Kidney (tissue), 14 donors: ENCODE data around the gene RASEF. TPM values are rescaled to one million over a fixed set of nuclear protein-coding genes. Genes with fewer than 3 reads are reported as not detected.

ENCODE experiments used
- DNase-seq, 5 donors: peaks; one replicate each; pipeline ENCODE4 v3.0.0-alpha.2; 2013 to 2020
- FAIRE-seq: peaks from 2 replicates; lab custom pipeline; 2012; peaks lifted over from hg19 to GRCh38; lab: Jason Lieb, UNC
- H3K27ac ChIP-seq, 2 donors: one replicate each; pipeline ENCODE4 v1.7.0; 2013; ENCODE audit warnings: low read depth in 2 of 2, low read length in 2 of 2, inconsistent platforms in 1 of 2
- H3K27me3 ChIP-seq: one replicate; pipeline ENCODE4 v1.7.1; 2013; ENCODE audit warnings: low read length, inconsistent platforms; ENCODE audit not compliant: control insufficient read depth, insufficient read depth
- H3K36me3 ChIP-seq, 3 donors: one replicate each; pipeline versions ENCODE4 v1.7.0 to v1.7.1; 2013; ENCODE audit warnings: low read length in 3 of 3, control low read depth in 1 of 3, inconsistent platforms in 1 of 3; ENCODE audit not compliant: insufficient read depth in 3 of 3, control insufficient read depth in 2 of 3
- H3K4me1 ChIP-seq, 3 donors: one replicate each; pipeline versions ENCODE4 v1.7.0 to v1.7.1; 2013; ENCODE audit warnings: low read length in 3 of 3, inconsistent platforms in 1 of 3, low read depth in 1 of 3; ENCODE audit not compliant: control insufficient read depth in 2 of 3, insufficient read depth in 2 of 3
- H3K4me3 ChIP-seq, 3 donors: one replicate each; pipeline versions ENCODE4 v1.7.0 to v1.8.1; 2013; ENCODE audit warnings: low read length in 3 of 3, control low read depth in 1 of 3, inconsistent platforms in 1 of 3
- H3K9ac ChIP-seq, 3 donors: one replicate each; pipeline versions ENCODE4 v1.7.0 to v1.7.1; 2013; ENCODE audit warnings: low read length in 3 of 3, control low read depth in 1 of 3, inconsistent platforms in 1 of 3
- H3K9me3 ChIP-seq, 3 donors: one replicate each; pipeline versions ENCODE4 v1.7.0 to v1.7.1; 2013; ENCODE audit warnings: low read length in 3 of 3, control low read depth in 1 of 3, inconsistent platforms in 1 of 3; ENCODE audit not compliant: control insufficient read depth in 2 of 3, insufficient read depth in 1 of 3
- CTCF ChIP-seq: IDR thresholded peaks from 3 replicates; pipeline ENCODE4 v1.5.1; 2012; ENCODE audit warnings: mild to moderate bottlenecking, moderate library complexity, borderline replicate concordance; ENCODE audit not compliant: insufficient read depth; ENCODE audit errors: extremely low read depth
- intact Hi-C: fragments of 100-400 bp; cut with DNase I; formaldehyde crosslinking; loops from one replicate; pipeline ENCODE4 v1.11.1; 2022
- polyA plus RNA-seq: library from polyadenylated mRNA; stranded (reverse); fragments of 350-450 nt; fragmentation: Illumina TruSeq; extraction: RNeasy Lipid Tissue Mini Kit (QIAGEN cat#74804); gene quantifications from one replicate; pipeline ENCODE4 v1.2.3, GENCODE V29; 2014; ENCODE audit warnings: low read depth, low replicate concordance; ENCODE audit not compliant: insufficient read depth
- total RNA-seq: library from RNA; stranded (reverse); fragmentation: NEBNext Ultra II Directional; extraction: Animal tissue kit (Norgen Biotek cat#: 25700); gene quantifications from one replicate; pipeline ENCODE4 v1.2.1, GENCODE V29; 2021
- donor health status: control.
- donor health status: control.
- donor health status: control.
- donor health status: control.
- donor health status: control.
- donor health status: DM: yes; HTN: yes; CAD: no.
- donor health status: Normal renal cell carcinoma (clear cell type).

The RASEF gene
- total and polyA plus RNA-seq, 2 donors from 2014 or later: 2.2 to 11.9 TPM

- no peak overlapping the region for H3K4me3 ChIP-seq
Observed at GRCh38 chr9:83067579-83067978, 4.6 kb upstream of the RASEF start.

GRCh38 chr9:83066771-83067170, 3.8 kb upstream of the RASEF start:
- FAIRE-seq: no peak

More at GRCh38 chr9:83067579-83067978, 4.6 kb upstream of the RASEF start:
- Histone ChIP-seq H3K36me3 (no peaks in the 10 kb centered on the region), H3K9me3 (peaks cover 0 to 2% (median 0%) of the 10 kb centered on the region in 3 donors), H3K4me1 (peaks cover 0 to 2% (median 0%) of the 10 kb centered on the region in 3 donors), H3K9ac (no peak overlapping the region), H3K27me3 (no peaks in the 10 kb centered on the region), H3K27ac (no peak overlapping the region)
- no peak for DNase-seq
- FAIRE-seq: no peak
- intact Hi-C loops: no loop called here
- no peak for TF ChIP-seq CTCF

GRCh38 chr9:83065233-83065632, 2.3 kb upstream of the RASEF start:
- Histone ChIP-seq H3K4me1 (peaks cover 0 to 6% (median 2%) of the 10 kb centered on the region in 3 donors), H3K9ac (no peak overlapping the region), H3K36me3 (no peaks in the 10 kb centered on the region), H3K4me3 (no peak overlapping the region), H3K9me3 (peaks cover 0 to 2% (median 0%) of the 10 kb centered on the region in 3 donors), H3K27ac (no peak overlapping the region), H3K27me3 (peaks cover 3% of the 10 kb centered on the region)
- DNase-seq (no peak), FAIRE-seq (no peak)
- TF ChIP-seq CTCF: no peak
- intact Hi-C loops: no loop called here

More at GRCh38 chr9:83066771-83067170, 3.8 kb upstream of the RASEF start:
- intact Hi-C loops: no loop called here
- TF ChIP-seq CTCF: no peak
- H3K36me3 ChIP-seq: no peaks in the 10 kb centered on the region
- peaks cover 0 to 2% (median 0%) of the 10 kb centered on the region in 3 donors for H3K4me1 ChIP-seq
- DNase-seq: no peak
- H3K9me3 ChIP-seq: peaks cover 0 to 2% (median 0%) of the 10 kb centered on the region in 3 donors
- H3K4me3 ChIP-seq: no peak overlapping the region
- no peaks in the 10 kb centered on the region for H3K27me3 ChIP-seq
- H3K9ac ChIP-seq: no peak overlapping the region
- no peak overlapping the region for H3K27ac ChIP-seq
